SK-N-SH (cell line): Measurements from ENCODE around the gene RGL1. TPM values are rescaled to one million over a fixed set of nuclear protein-coding genes. Genes with fewer than 3 reads are reported as not detected.

Experiments
- CTCF ChIA-PET: fragments of 300-600, 350-600 bp; formaldehyde crosslinking; extraction: SDS; loops from one replicate; lab custom pipeline; 2021; lab: Yijun Ruan, JAX
- POLR2A ChIA-PET: fragments of 350-600 bp; sonication (Branson Sonifier 250); formaldehyde crosslinking; extraction: SDS; loops from one replicate; lab custom pipeline; 2020; ENCODE audit warnings: antibody characterized with exemption, inconsistent platforms; lab: Yijun Ruan, JAX
- DNase-seq: peaks from one replicate; pipeline ENCODE4 v3.0.0; 2012
- H2AFZ ChIP-seq: fragments of 200-600 bp; sonication (generic); 2 replicates; pipeline ENCODE4 v1.8.1; 2016; ENCODE audit warnings: antibody characterized with exemption, mild to moderate bottlenecking, low read depth
- H3F3A ChIP-seq: fragments of 200-600 bp; sonication (generic); replicated peaks from 2 replicates; pipeline ENCODE3; 2016; ENCODE audit warnings: antibody characterized with exemption, mild to moderate bottlenecking; ENCODE audit not compliant: insufficient read depth
- H3K27ac ChIP-seq, 2 experiments: fragments of 200-500 bp in 1 of 2; fragments of 200-600 bp in 1 of 2; sonication (Bioruptor generic) in 1 of 2; sonication (generic), shearing (Covaris generic) in 1 of 2; 2 replicates each; pipeline versions ENCODE4 v1.5.1 to v1.6.1; 2014 to 2016; ENCODE audit warnings: low read depth in 2 of 2, inconsistent platforms in 1 of 2, low read length in 1 of 2, mild to moderate bottlenecking in 1 of 2, mixed read lengths in 1 of 2
- H3K27me3 ChIP-seq: fragments of 200-600 bp; sonication (generic), shearing (Covaris generic); 2 replicates; pipeline ENCODE4 v1.6.1; 2016; ENCODE audit warnings: mixed run types; ENCODE audit not compliant: insufficient read depth
- H3K36me3 ChIP-seq, 2 experiments: fragments of 200-500 bp in 1 of 2; fragments of 200-600 bp in 1 of 2; sonication (Bioruptor generic) in 1 of 2; sonication (generic) in 1 of 2; replicated peaks in 1 of 2; 2 replicates each; pipeline versions ENCODE3 to v1.5.1; 2014 to 2016; ENCODE audit warnings: low read length in 1 of 2, mild to moderate bottlenecking in 1 of 2; ENCODE audit not compliant: insufficient read depth in 2 of 2, control insufficient read depth in 1 of 2
- H3K4me1 ChIP-seq, 2 experiments: fragments of 200-500 bp in 1 of 2; fragments of 200-600 bp in 1 of 2; sonication (Bioruptor generic) in 1 of 2; sonication (generic), shearing (Covaris generic) in 1 of 2; 2 replicates each; pipeline versions ENCODE4 v1.5.1 to v1.6.1; 2014 to 2016; ENCODE audit warnings: low read depth in 1 of 2, low read length in 1 of 2, mixed run types in 1 of 2; ENCODE audit not compliant: insufficient read depth in 2 of 2, control insufficient read depth in 1 of 2
- H3K4me2 ChIP-seq: fragments of 200-600 bp; sonication (generic), shearing (Covaris generic); 2 replicates; pipeline ENCODE4 v1.6.1; 2017; ENCODE audit warnings: mixed run types
- H3K4me3 ChIP-seq, 2 experiments: fragments of 200-500 bp in 1 of 2; fragments of 200-600 bp in 1 of 2; sonication (Bioruptor generic) in 1 of 2; sonication (generic), shearing (Covaris generic) in 1 of 2; 2 replicates each; pipeline versions ENCODE4 v1.5.1 to v1.8.1; 2014 to 2016; ENCODE audit warnings: low read depth in 2 of 2, inconsistent platforms in 1 of 2, low read length in 1 of 2, mild to moderate bottlenecking in 1 of 2, mixed read lengths in 1 of 2, moderate library complexity in 1 of 2
- H3K79me2 ChIP-seq: fragments of 200-600 bp; sonication (generic); 2 replicates; pipeline ENCODE4 v1.8.1; 2017; ENCODE audit warnings: mild to moderate bottlenecking; ENCODE audit not compliant: insufficient read depth
- H3K9ac ChIP-seq: fragments of 200-600 bp; sonication (generic); 2 replicates; pipeline ENCODE4 v1.6.1; 2017; ENCODE audit warnings: mixed run types
- H3K9me2 ChIP-seq: fragments of 200-600 bp; sonication (generic); 2 replicates; pipeline ENCODE4 v1.6.1; 2017; ENCODE audit warnings: mixed run types
- H3K9me3 ChIP-seq: fragments of 200-600 bp; sonication (generic); 2 replicates; pipeline ENCODE4 v1.6.1; 2017; ENCODE audit warnings: mixed run types, mild to moderate bottlenecking, moderate library complexity
- H4K20me1 ChIP-seq: fragments of 200-600 bp; sonication (generic); 2 replicates; pipeline ENCODE4 v1.6.1; 2017; ENCODE audit warnings: mild to moderate bottlenecking, mixed run types; ENCODE audit not compliant: insufficient read depth
- EP300 ChIP-seq, 2 experiments: IDR thresholded peaks; 2 replicates each; pipeline versions ENCODE4 v1.4.0 to v1.6.1; 2012; ENCODE audit warnings: borderline replicate concordance in 1 of 2, low read depth in 1 of 2, low read length in 1 of 2
- EZH2phosphoT487 ChIP-seq: fragments of 200-600 bp; sonication (generic); IDR thresholded peaks from 2 replicates; pipeline ENCODE4 v1.6.1; 2017; ENCODE audit warnings: low read depth, mixed run types, mild to moderate bottlenecking, antibody characterized with exemption, moderate library complexity, borderline replicate concordance
- FOSL2 ChIP-seq: IDR thresholded peaks from 2 replicates; pipeline ENCODE4 v1.4.0; 2012; ENCODE audit warnings: low read depth, mild to moderate bottlenecking, moderate library complexity, borderline replicate concordance
- FOXM1 ChIP-seq: IDR thresholded peaks from 2 replicates; pipeline ENCODE4 v1.4.0; 2012; ENCODE audit warnings: low read depth, mild to moderate bottlenecking
- GABPA ChIP-seq: IDR thresholded peaks from 2 replicates; pipeline ENCODE4 v1.4.0; 2012; ENCODE audit warnings: low read depth, mild to moderate bottlenecking
- MXI1 ChIP-seq: IDR thresholded peaks from 2 replicates; pipeline ENCODE4 v1.6.1; 2012; ENCODE audit warnings: mild to moderate bottlenecking, low read depth, low read length, improper control_type of control experiment
- RXRA ChIP-seq: IDR thresholded peaks from 2 replicates; pipeline ENCODE4 v1.4.0; 2012; ENCODE audit warnings: low read depth, mild to moderate bottlenecking, borderline replicate concordance
- TEAD4 ChIP-seq: IDR thresholded peaks from 2 replicates; pipeline ENCODE4 v1.4.0; 2012; ENCODE audit warnings: mild to moderate bottlenecking, borderline replicate concordance; ENCODE audit not compliant: insufficient read depth
- WGBS: methylation state at CpG from one replicate; pipeline ENCODE4 v1.1.6; 2017; ENCODE audit warnings: low lambda C conversion rate; 5-methylcytosine and 5-hydroxymethylcytosine counted together
- polyA plus RNA-seq, 3 experiments: library from polyadenylated mRNA; depleted of rRNA; stranded (reverse); fragments of >200 nt; gene quantifications; 2 replicates each; pipeline ENCODE4 v1.2.3, GENCODE V29; 2012
- TF ChIP-seq, protein P1 (sequence below): IDR thresholded peaks from 2 replicates; pipeline ENCODE4 v1.4.0; 2012; ENCODE audit warnings: low read depth
- TF ChIP-seq, protein P2 (sequence below): fragments of 150-350 bp; IDR thresholded peaks from 2 replicates; pipeline ENCODE4 v1.6.1; 2017; ENCODE audit warnings: antibody characterized with exemption, low read length, low read depth, borderline replicate concordance
- TF ChIP-seq, protein P3 (sequence below): fragments of 150-350 bp; IDR thresholded peaks from 2 replicates; pipeline ENCODE4 v1.6.1; 2016; ENCODE audit warnings: mild to moderate bottlenecking, low read depth, low read length

RGL1 gene
- polyA plus RNA-seq, 1 of the 3 experiments (the other 2 are of a cell fraction), result 8.3 TPM

DNA sequence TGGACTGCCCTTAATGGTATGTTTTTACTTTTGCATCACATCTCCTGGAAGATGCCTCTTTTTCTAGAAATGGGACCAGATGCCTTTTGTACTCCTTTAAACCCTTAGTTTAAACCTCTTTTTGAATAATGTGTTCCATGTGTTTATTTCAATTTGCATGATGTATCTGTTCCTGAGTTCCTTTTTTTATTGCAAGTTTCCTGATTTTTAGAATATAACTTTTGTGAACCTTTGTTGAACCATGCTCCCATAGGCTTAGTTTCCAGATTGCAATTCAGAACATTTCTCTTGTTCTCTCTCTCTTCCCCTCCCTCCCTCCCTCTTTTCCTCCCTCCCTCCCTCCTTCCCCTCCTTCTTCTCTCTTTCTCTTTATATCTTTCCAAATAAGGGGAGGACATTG lies 81.9 kb downstream of the RGL1 start:
- H3K79me2 ChIP-seq, result no peaks in the 10 kb centered on the region
- no peak overlapping the region for H2AFZ ChIP-seq
- H3K4me3 ChIP-seq, result no peak overlapping the region
- H3F3A ChIP-seq, result no peaks in the 10 kb centered on the region
- H3K9me2 ChIP-seq, result no peaks in the 10 kb centered on the region
- peaks cover 7 to 85% of the 10 kb centered on the region in 2 experiments for H3K36me3 ChIP-seq
- peak overlapping the region in 1 of 2 experiments; percentile 22; a peak in 1 of 4 replicates for H3K27ac ChIP-seq
- POLR2A ChIA-PET, result no interaction called here
- TF ChIP-seq FOSL2 (no peak), GABPA (no peak)
- TF ChIP-seq, protein P1, sequence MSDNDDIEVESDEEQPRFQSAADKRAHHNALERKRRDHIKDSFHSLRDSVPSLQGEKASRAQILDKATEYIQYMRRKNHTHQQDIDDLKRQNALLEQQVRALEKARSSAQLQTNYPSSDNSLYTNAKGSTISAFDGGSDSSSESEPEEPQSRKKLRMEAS, result no peak
- CTCF ChIA-PET, result no interaction called here
- H3K4me2 ChIP-seq, result no peak overlapping the region
- peaks cover 3 to 12% of the 10 kb centered on the region in 2 experiments; a peak in 3 of 4 replicates for H3K4me1 ChIP-seq
- no peak overlapping the region for H3K9ac ChIP-seq
- no peaks in the 10 kb centered on the region for H4K20me1 ChIP-seq
- DNase-seq, result no peak
- H3K9me3 ChIP-seq, result no peaks in the 10 kb centered on the region
- H3K27me3 ChIP-seq, result no peaks in the 10 kb centered on the region

DNA sequence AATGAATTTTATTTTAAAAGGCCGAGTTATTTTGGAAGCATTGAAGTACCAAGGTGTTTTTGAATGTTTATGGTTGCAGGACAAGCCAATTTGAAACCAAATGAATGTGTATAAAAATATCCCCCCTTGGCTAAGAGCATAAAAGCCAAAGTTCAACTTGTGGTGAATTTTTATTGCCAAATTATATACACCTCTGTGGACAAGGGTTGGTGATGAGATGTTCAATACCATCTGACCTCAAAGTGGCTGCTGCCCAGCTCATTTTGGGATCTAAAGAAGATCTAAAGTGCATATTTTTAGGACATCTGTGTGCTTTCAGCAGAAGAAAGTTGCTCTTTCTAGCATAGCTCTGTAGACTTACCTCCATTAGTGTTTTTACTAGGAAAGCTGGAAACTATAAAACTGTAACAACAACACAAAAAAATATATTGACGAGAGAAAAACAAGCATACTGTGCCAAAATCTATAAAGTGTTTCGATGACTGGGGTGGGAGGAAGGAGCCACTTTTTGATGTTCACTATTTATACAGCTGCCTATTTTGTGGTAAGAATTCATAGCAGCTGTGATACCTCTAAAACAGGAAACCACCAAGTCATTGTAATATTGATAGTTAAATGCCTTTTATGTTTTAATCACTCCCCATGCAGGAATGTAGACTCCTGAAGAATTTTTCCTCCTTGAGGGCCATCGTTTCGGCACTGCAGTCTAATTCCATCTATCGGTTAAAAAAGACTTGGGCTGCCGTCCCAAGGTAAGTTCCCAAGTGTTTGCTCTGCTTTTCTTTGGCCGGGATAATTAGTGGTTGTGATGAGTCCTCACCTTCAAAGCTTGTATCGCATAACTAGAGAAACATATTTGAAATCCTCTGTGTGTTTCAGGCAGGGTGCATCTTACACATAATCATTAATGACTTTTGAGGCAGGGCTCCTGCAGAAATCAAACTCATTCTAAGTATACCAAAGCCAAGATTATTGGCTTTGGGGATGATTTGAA lies 83.2 kb downstream of the RGL1 start:
- TF ChIP-seq EZH2phosphoT487 (no peak), FOSL2 (no peak), TEAD4 (no peak), RXRA (no peak), FOXM1 (no peak), EP300 (IDR thresholded peaks at IDR 0.05; ENCODE audit: borderline replicate concordance in 1 of 2, low read depth in 1 of 2, low read length in 1 of 2) (no peak), GABPA (no peak), MXI1 (no peak)
- TF ChIP-seq, protein P2, sequence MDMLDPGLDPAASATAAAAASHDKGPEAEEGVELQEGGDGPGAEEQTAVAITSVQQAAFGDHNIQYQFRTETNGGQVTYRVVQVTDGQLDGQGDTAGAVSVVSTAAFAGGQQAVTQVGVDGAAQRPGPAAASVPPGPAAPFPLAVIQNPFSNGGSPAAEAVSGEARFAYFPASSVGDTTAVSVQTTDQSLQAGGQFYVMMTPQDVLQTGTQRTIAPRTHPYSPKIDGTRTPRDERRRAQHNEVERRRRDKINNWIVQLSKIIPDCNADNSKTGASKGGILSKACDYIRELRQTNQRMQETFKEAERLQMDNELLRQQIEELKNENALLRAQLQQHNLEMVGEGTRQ, result no peak
- TF ChIP-seq, protein P3, sequence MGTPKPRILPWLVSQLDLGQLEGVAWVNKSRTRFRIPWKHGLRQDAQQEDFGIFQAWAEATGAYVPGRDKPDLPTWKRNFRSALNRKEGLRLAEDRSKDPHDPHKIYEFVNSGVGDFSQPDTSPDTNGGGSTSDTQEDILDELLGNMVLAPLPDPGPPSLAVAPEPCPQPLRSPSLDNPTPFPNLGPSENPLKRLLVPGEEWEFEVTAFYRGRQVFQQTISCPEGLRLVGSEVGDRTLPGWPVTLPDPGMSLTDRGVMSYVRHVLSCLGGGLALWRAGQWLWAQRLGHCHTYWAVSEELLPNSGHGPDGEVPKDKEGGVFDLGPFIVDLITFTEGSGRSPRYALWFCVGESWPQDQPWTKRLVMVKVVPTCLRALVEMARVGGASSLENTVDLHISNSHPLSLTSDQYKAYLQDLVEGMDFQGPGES, result no peak
- ChIA-PET POLR2A (no interaction called here), CTCF (interaction anchor here (0.8 to 2.0 kb wide), 2 partner anchors 11 to 28 kb away, joined by 3 to 6 read pairs; no protein-coding TSS in a partner anchor)
- Histone ChIP-seq H3K4me2 (no peak overlapping the region), H3K4me3 (no peak overlapping the region), H2AFZ (no peak overlapping the region), H3F3A (no peaks in the 10 kb centered on the region), H3K4me1 (peaks cover 0 to 5% of the 10 kb centered on the region in 2 experiments; a peak in 3 of 4 replicates), H3K79me2 (no peaks in the 10 kb centered on the region), H3K27me3 (no peaks in the 10 kb centered on the region), H3K9me2 (no peaks in the 10 kb centered on the region), H3K27ac (no peak overlapping the region), H3K36me3 (peaks cover 16 to 89% of the 10 kb centered on the region in 2 experiments), H3K9ac (no peak overlapping the region), H4K20me1 (no peaks in the 10 kb centered on the region), H3K9me3 (no peaks in the 10 kb centered on the region)
- 94% methylated on average over 9 of the region's 9 CpGs for WGBS
- no peak for DNase-seq
